GM12878 (cell line): ENCODE measurements around the gene MRPL27. TPM values are rescaled to one million over a fixed set of nuclear protein-coding genes. Genes with fewer than 3 reads are reported as not detected.

Source experiments
- ATAC-seq: fragments of 200-7000 bp; cut with Tn5 transposase; 3 replicates; pipeline ENCODE4 v1.9.1; 2020; ENCODE audit warnings: mild to moderate bottlenecking, moderate library complexity
- BruUV-seq: library from RNA; stranded (reverse); fragments of 400-500 nt; replicated peaks from 2 replicates; lab custom pipeline; 2021; lab: Mats Ljungman, UMichigan
- CTCF ChIA-PET: fragments of 300-600 bp; sonication (Branson Sonifier 250); formaldehyde crosslinking; extraction: SDS; loops from one replicate; lab custom pipeline; 2021; ENCODE audit warnings: inconsistent platforms; lab: Yijun Ruan, JAX
- POLR2A ChIA-PET: fragments of 350-600 bp; formaldehyde crosslinking; extraction: SDS; loops from one replicate; lab custom pipeline; 2021; ENCODE audit warnings: inconsistent platforms; lab: Charles Lee
- RAD21 ChIA-PET: fragments of 300-600 bp; sonication (Branson Sonifier 250); formaldehyde crosslinking; loops from one replicate; lab custom pipeline; 2023; ENCODE audit warnings: antibody characterized with exemption; ENCODE audit not compliant: unreplicated experiment; lab: Charles Lee
- SMC1A ChIA-PET: fragments of 300-600 bp; sonication (Branson Sonifier 250); formaldehyde crosslinking; loops from one replicate; lab custom pipeline; 2023; ENCODE audit not compliant: unreplicated experiment, uncharacterized antibody; lab: Charles Lee
- DNase-seq: peaks from one replicate; pipeline ENCODE4 v3.0.0-alpha.2; 2011; ENCODE audit warnings: low read depth, low spot score
- FAIRE-seq: peaks from 3 replicates; lab custom pipeline; 2011; peaks lifted over from hg19 to GRCh38; lab: Jason Lieb, UNC
- H2AFZ ChIP-seq: 2 replicates; pipeline ENCODE4 v1.6.0; 2011; ENCODE audit warnings: low read depth, low read length, control low read depth; ENCODE audit not compliant: control insufficient read depth
- H3K27ac ChIP-seq: 2 replicates; pipeline ENCODE4 v1.5.1; 2011; ENCODE audit warnings: control low read depth; ENCODE audit not compliant: control insufficient read depth, insufficient read depth
- H3K27me3 ChIP-seq, 2 experiments: replicated peaks in 1 of 2; 2 replicates each; pipeline versions ENCODE4 v1.6.0 to v1.6.1; 2011; ENCODE audit warnings: low read length in 1 of 2; ENCODE audit not compliant: control insufficient read depth in 2 of 2, insufficient read depth in 2 of 2
- H3K36me3 ChIP-seq, 2 experiments: 2 replicates each; pipeline ENCODE4 v1.5.1; 2011; ENCODE audit warnings: low read length in 1 of 2; ENCODE audit not compliant: control insufficient read depth in 2 of 2, insufficient read depth in 2 of 2
- H3K4me1 ChIP-seq: 2 replicates; pipeline ENCODE4 v1.6.1; 2011; ENCODE audit warnings: mild to moderate bottlenecking, low read length, moderate library complexity, mixed read lengths; ENCODE audit not compliant: control insufficient read depth, insufficient read depth
- H3K4me2 ChIP-seq: 2 replicates; pipeline ENCODE4 v1.6.0; 2011; ENCODE audit warnings: control low read depth; ENCODE audit not compliant: control insufficient read depth, insufficient read depth
- H3K4me3 ChIP-seq: fragments of 200-600 bp; sonication (generic); 2 replicates; pipeline ENCODE4 v1.5.1; 2016
- H3K79me2 ChIP-seq: 2 replicates; pipeline ENCODE4 v1.6.0; 2011; ENCODE audit warnings: low read length; ENCODE audit not compliant: control insufficient read depth, insufficient read depth
- H3K9ac ChIP-seq: 2 replicates; pipeline ENCODE4 v1.8.0; 2011; ENCODE audit warnings: low read length, control low read depth, mixed read lengths; ENCODE audit not compliant: control insufficient read depth, insufficient read depth
- H3K9me3 ChIP-seq: replicated peaks from 3 replicates; pipeline ENCODE4 v1.5.1; 2011; ENCODE audit warnings: mild to moderate bottlenecking, low read length; ENCODE audit not compliant: control insufficient read depth, insufficient read depth
- H4K20me1 ChIP-seq: 2 replicates; pipeline ENCODE4 v1.6.0; 2011; ENCODE audit not compliant: control insufficient read depth, insufficient read depth
- BCLAF1 ChIP-seq: fragments of 450-650 bp; IDR thresholded peaks from 2 replicates; pipeline ENCODE4 v1.6.1; 2017; ENCODE audit warnings: antibody characterized with exemption, mild to moderate bottlenecking, moderate library complexity
- E2F4 ChIP-seq: IDR thresholded peaks from 2 replicates; pipeline ENCODE4 v1.6.1; 2012; ENCODE audit warnings: low read depth, low read length, improper control_type of control experiment
- EGR1 ChIP-seq, 2 experiments: IDR thresholded peaks; 1 replicate in 1 of 2; 2 replicates in 1 of 2; pipeline ENCODE4 v1.6.1; 2011 to 2012; ENCODE audit warnings: low read depth in 2 of 2, low read length in 2 of 2, borderline replicate concordance in 1 of 2, mild to moderate bottlenecking in 1 of 2, moderate library complexity in 1 of 2
- FOS ChIP-seq: IDR thresholded peaks from 3 replicates; pipeline ENCODE4 v1.6.1; 2011; ENCODE audit warnings: borderline replicate concordance; ENCODE audit not compliant: insufficient read length; ENCODE audit errors: extremely low read depth
- FOXM1 ChIP-seq: IDR thresholded peaks from 2 replicates; pipeline ENCODE4 v1.6.1; 2012; ENCODE audit warnings: low read depth, mild to moderate bottlenecking, inconsistent platforms, low read length, moderate library complexity
- HCFC1 ChIP-seq: fragments of 150-350 bp; IDR thresholded peaks from 2 replicates; pipeline ENCODE4 v1.6.1; 2014; ENCODE audit warnings: low read length
- HDAC2 ChIP-seq: fragments of 200-600 bp; sonication (generic); IDR thresholded peaks from 2 replicates; pipeline ENCODE4 v1.6.1; 2017
- HDGF ChIP-seq: fragments of 450-650 bp; IDR thresholded peaks from 2 replicates; pipeline ENCODE4 v1.6.1; 2016; ENCODE audit warnings: antibody characterized with exemption
- IRF3 ChIP-seq: fragments of 450-650 bp; IDR thresholded peaks from 2 replicates; pipeline ENCODE4 v1.6.1; 2014; ENCODE audit warnings: mild to moderate bottlenecking
- JUND ChIP-seq: IDR thresholded peaks from 2 replicates; pipeline ENCODE4 v1.6.1; 2012; ENCODE audit warnings: low read depth, mild to moderate bottlenecking, low read length, improper control_type of control experiment, moderate library complexity
- MAX ChIP-seq: IDR thresholded peaks from 2 replicates; pipeline ENCODE4 v1.6.1; 2012; ENCODE audit warnings: low read depth, low read length, improper control_type of control experiment
- MTA2 ChIP-seq: fragments of 450-650 bp; IDR thresholded peaks from 2 replicates; pipeline ENCODE4 v1.6.1; 2016; ENCODE audit warnings: low read depth, mild to moderate bottlenecking, moderate library complexity
- MTA3 ChIP-seq: IDR thresholded peaks from 2 replicates; pipeline ENCODE4 v1.6.1; 2012; ENCODE audit warnings: low read length, inconsistent platforms, borderline replicate concordance
- PAX5 ChIP-seq: IDR thresholded peaks from 2 replicates; pipeline ENCODE4 v1.6.1; 2011; ENCODE audit warnings: low read depth, low read length, borderline replicate concordance
- SMARCA5 ChIP-seq: fragments of 450-650 bp; IDR thresholded peaks from 2 replicates; pipeline ENCODE4 v1.6.1; 2017; ENCODE audit warnings: mild to moderate bottlenecking
- SUPT20H ChIP-seq: IDR thresholded peaks from 2 replicates; pipeline ENCODE4 v1.6.1; 2011; ENCODE audit warnings: low read depth, mild to moderate bottlenecking, low read length, moderate library complexity, borderline replicate concordance; ENCODE audit not compliant: control insufficient read depth
- USF1 ChIP-seq: IDR thresholded peaks from 2 replicates; pipeline ENCODE4 v1.6.1; 2011; ENCODE audit warnings: borderline replicate concordance, low read depth, mild to moderate bottlenecking, moderate library complexity, mixed read lengths, low read length; ENCODE audit not compliant: insufficient read depth; ENCODE audit errors: extremely low read length
- WGBS: methylation state at CpG from one replicate; pipeline ENCODE4 v1.1.6; 2016; ENCODE audit warnings: low lambda C conversion rate; ENCODE audit not compliant: insufficient replicate concordance, insufficient coverage; ENCODE audit errors: missing lambda C conversion rate; 5-methylcytosine and 5-hydroxymethylcytosine counted together
- in situ Hi-C: fragments of 300-500 bp; cut with MboI; formaldehyde crosslinking; loops from 9 replicates; pipeline ENCODE4 v1.14.3; 2018; ENCODE audit warnings: mixed read lengths
- intact Hi-C: fragments of 100-400 bp; cut with micrococcal nuclease; formaldehyde crosslinking; loops from one replicate; pipeline ENCODE4 v1.14.2; 2022; ENCODE audit not compliant: unreplicated experiment
- polyA plus RNA-seq, 11 experiments: library from polyadenylated mRNA; depleted of rRNA in 4 of 11; unstranded in 6 of 11; stranded (reverse) in 5 of 11; fragments of >200 nt; fragmentation: Nextera tagmentation in 4 of 11; fragmentation: Illumina TruSeq in 1 of 11; extraction: Ambion mirVana in 4 of 11; extraction: Trizol in 1 of 11; gene quantifications; 1 replicate in 1 of 11; 2 replicates in 10 of 11; pipeline versions ENCODE4 v1.2.1 to v1.2.3, GENCODE V29; 2011 to 2016; ENCODE audit warnings: inconsistent platforms in 2 of 11, missing spikeins in 2 of 11, low read depth in 1 of 11
- total RNA-seq, 4 experiments: library from RNA; depleted of rRNA in 3 of 4; stranded (reverse); fragments of >200 nt in 3 of 4; fragmentation: Illumina TruSeq in 1 of 4; extraction: Trizol in 1 of 4; gene quantifications; 2 replicates each; pipeline versions ENCODE4 v1.2.1 to v1.2.3, GENCODE V29; 2013 to 2021

MRPL27 gene
- total and polyA plus RNA-seq, 10 of the 15 experiments (the other 5 are each of a cell fraction or from before 2014, with no cell fraction given): 83.0 to 390 (median 131) TPM

- in situ Hi-C loops (no loop called here), intact Hi-C loops (no loop called here)
- CTCF ChIA-PET: no interaction called here
- Histone ChIP-seq H3K36me3 (peaks cover 9 to 37% of the 10 kb centered on the region in 2 experiments; a peak in 3 of 4 replicates), H3K4me1 (no peaks in the 10 kb centered on the region), H3K9me3 (no peaks in the 10 kb centered on the region), H3K4me3 (no peak overlapping the region), H3K27ac (no peak overlapping the region), H3K9ac (no peak overlapping the region), H2AFZ (no peak overlapping the region), H3K79me2 (no peaks in the 10 kb centered on the region), H3K27me3 (no peaks in the 10 kb centered on the region), H3K4me2 (no peak overlapping the region), H4K20me1 (no peaks in the 10 kb centered on the region)
- ATAC-seq: no peak
- BruUV-seq: no TSS peak
- RAD21 ChIA-PET: no interaction called here
- SMC1A ChIA-PET: no interaction called here
- WGBS: 96% methylated on average over 12 of the region's 12 CpGs
- no peak for DNase-seq
- TF ChIP-seq FOXM1 (no peak), EGR1 (IDR thresholded peaks at IDR 0.05; ENCODE audit: borderline replicate concordance in 1 of 2, low read depth in 2 of 2, low read length in 2 of 2) (no peak), BCLAF1 (no peak), SMARCA5 (no peak), HDAC2 (no peak), HCFC1 (no peak), HDGF (no peak), SUPT20H (no peak), E2F4 (no peak), MAX (no peak), IRF3 (no peak), JUND (no peak), PAX5 (no peak), MTA3 (no peak), MTA2 (no peak), USF1 (no peak), FOS (no peak)
- POLR2A ChIA-PET: no interaction called here
- FAIRE-seq: no peak
Observed at GRCh38 chr17:50356892-50357510, 16.0 kb downstream of the MRPL27 start.
